Heart left ventricle (tissue), 16 donors: ENCODE data around the gene FUT2. TPM values are rescaled to one million over a fixed set of nuclear protein-coding genes. Genes with fewer than 3 reads are reported as not detected.
A peak's percentile ranks its signal among the peaks of the same experiment; 100 is the strongest.

Experiments used
- ATAC-seq, 4 donors: fragments of 200-7000 bp; cut with Tn5 transposase; one replicate each; pipeline ENCODE4 v1.9.1; 2020 to 2022; ENCODE audit warnings: moderate library complexity in 4 of 4, mild to moderate bottlenecking in 3 of 4, moderate number of reproducible peaks in 1 of 4
- DNase-seq, 5 donors: peaks; one replicate each; pipeline ENCODE4 v3.0.0-alpha.2; 2020
- H3K27ac ChIP-seq, 12 donors: fragments of 200-600 bp; sonication (generic) in 4 of 12; one replicate each; pipeline versions ENCODE4 v1.5.0 to v1.8.0; 2016 to 2022; ENCODE audit warnings: mild to moderate bottlenecking in 2 of 12
- H3K27me3 ChIP-seq, 9 donors: fragments of 200-600 bp; sonication (generic) in 2 of 9; one replicate each; pipeline versions ENCODE4 v1.5.1 to v1.8.0; 2016 to 2022; ENCODE audit warnings: mild to moderate bottlenecking in 3 of 9
- H3K36me3 ChIP-seq, 9 donors: fragments of 200-600 bp; sonication (generic) in 2 of 9; one replicate each; pipeline versions ENCODE4 v1.5.0 to v1.8.0; 2018 to 2022; ENCODE audit warnings: mild to moderate bottlenecking in 2 of 9
- H3K4me1 ChIP-seq, 12 donors: fragments of 200-600 bp; sonication (generic) in 4 of 12; one replicate each; pipeline versions ENCODE4 v1.5.0 to v1.8.0; 2016 to 2022; ENCODE audit warnings: mild to moderate bottlenecking in 3 of 12
- H3K4me3 ChIP-seq, 12 donors: fragments of 200-600 bp; sonication (generic) in 4 of 12; one replicate each; pipeline versions ENCODE4 v1.5.0 to v1.8.0; 2017 to 2022; ENCODE audit warnings: mild to moderate bottlenecking in 9 of 12, moderate library complexity in 4 of 12
- H3K9me3 ChIP-seq, 12 donors: fragments of 200-600 bp; sonication (generic) in 4 of 12; one replicate each; pipeline versions ENCODE4 v1.5.0 to v1.8.0; 2016 to 2022; ENCODE audit warnings: mild to moderate bottlenecking in 1 of 12
- POLR2A ChIP-seq, 2 donors: fragments of 450-650 bp; IDR thresholded peaks; one replicate each; pipeline ENCODE4 v1.6.1; 2017; ENCODE audit warnings: antibody characterized with exemption in 2 of 2, mild to moderate bottlenecking in 2 of 2, moderate library complexity in 2 of 2
- WGBS, 4 donors: extraction: QIAGEN DNeasy Blood & Tissue Kit in 2 of 4; methylation state at CpG; one replicate each; pipeline versions ENCODE4 v1.1.5 to v1.1.7; 2013 to 2018; 5-methylcytosine and 5-hydroxymethylcytosine counted together
- intact Hi-C, 10 donors: fragments of 100-400 bp; cut with DNase I; formaldehyde crosslinking; loops; one replicate each; pipeline versions ENCODE4 v1.11.1 to v1.14.2; 2022
- polyA plus RNA-seq, 2 donors: library from polyadenylated mRNA; stranded (reverse); fragments of 200-250 nt; gene quantifications; one replicate each; pipeline ENCODE4 v1.2.3, GENCODE V29; 2013
- total RNA-seq, 9 donors: library from RNA; depleted of rRNA in 2 of 9; stranded (reverse); fragments of >200 nt in 2 of 9; fragmentation: NEBNext Ultra II Directional in 3 of 9; extraction: Animal tissue kit (Norgen Biotek cat#: 25700) in 3 of 9; gene quantifications; one replicate each; pipeline versions ENCODE4 v1.1.0 to v1.2.4, GENCODE V29; 2016 to 2023
- TF ChIP-seq, protein P1 (sequence below), 12 donors: fragments of 200-600 bp; sonication (generic) in 4 of 12; IDR thresholded peaks; one replicate each; pipeline versions ENCODE4 v1.5.0 to v1.8.0; 2018 to 2022; ENCODE audit warnings: antibody characterized with exemption in 12 of 12, mild to moderate bottlenecking in 5 of 12
- donor health status: ischemic (EF 13 %, LVEDD 7.1; RV severe dilation, severe dysfunction).
- donor health status: healthy with polysubstance abuse.
- donor health status: DM: no; HTN: yes; CAD: no.
- donor health status: DM: no; HTN: no; CAD: no.
- donor health status: ischemic (EF 25% LVEDD 6.9; RV normal size, moderate dysfunction).
- donor health status: ischemic (EF 25% LVEDD 5.7; RV mildly dilated, moderate dysfunction).
- donor health status: healthy.
- donor health status: DM: yes; HTN: yes; CAD: no.
- donor health status: ischemic (EF 35%, LVEDD 5.7; RV mildly dilated, moderate dysfunction).
- donor health status: nonischemic (EF 11% LVEDD 7.7; RV severe dilation, severe dysfunction).
- donor health status: DM: yes; HTN: yes; CAD: no.
- donor health status: PGD.
- donor health status: ischemic (EF 29% LVEDD 5.4; RV normal size, mild dysfunction).
- donor health status: nonischemic (EF 23%, LVEDD 6.1; RV moderate dilation, normal function).

Gene FUT2
- total and polyA plus RNA-seq, 11 donors = 0.14 to 0.19 TPM; not detected in 9

- Histone ChIP-seq H3K9me3 (no peaks in the 10 kb centered on the region), H3K4me1 (peaks cover 0 to 34% (median 15%) of the 10 kb centered on the region in 12 donors), H3K27ac (peak overlapping the region; percentile 82 to 99 (median 90)), H3K4me3 (peak overlapping the region; percentile 30 to 95 (median 70)), H3K27me3 (peaks cover 0 to 11% (median 0%) of the 10 kb centered on the region in 9 donors), H3K36me3 (peaks cover 0 to 10% (median 0%) of the 10 kb centered on the region in 9 donors)
- ATAC-seq = no peak
- DNase-seq = peak in 3 of 5 donors; percentile 22 to 65 (median 34)
- TF ChIP-seq, protein P1, sequence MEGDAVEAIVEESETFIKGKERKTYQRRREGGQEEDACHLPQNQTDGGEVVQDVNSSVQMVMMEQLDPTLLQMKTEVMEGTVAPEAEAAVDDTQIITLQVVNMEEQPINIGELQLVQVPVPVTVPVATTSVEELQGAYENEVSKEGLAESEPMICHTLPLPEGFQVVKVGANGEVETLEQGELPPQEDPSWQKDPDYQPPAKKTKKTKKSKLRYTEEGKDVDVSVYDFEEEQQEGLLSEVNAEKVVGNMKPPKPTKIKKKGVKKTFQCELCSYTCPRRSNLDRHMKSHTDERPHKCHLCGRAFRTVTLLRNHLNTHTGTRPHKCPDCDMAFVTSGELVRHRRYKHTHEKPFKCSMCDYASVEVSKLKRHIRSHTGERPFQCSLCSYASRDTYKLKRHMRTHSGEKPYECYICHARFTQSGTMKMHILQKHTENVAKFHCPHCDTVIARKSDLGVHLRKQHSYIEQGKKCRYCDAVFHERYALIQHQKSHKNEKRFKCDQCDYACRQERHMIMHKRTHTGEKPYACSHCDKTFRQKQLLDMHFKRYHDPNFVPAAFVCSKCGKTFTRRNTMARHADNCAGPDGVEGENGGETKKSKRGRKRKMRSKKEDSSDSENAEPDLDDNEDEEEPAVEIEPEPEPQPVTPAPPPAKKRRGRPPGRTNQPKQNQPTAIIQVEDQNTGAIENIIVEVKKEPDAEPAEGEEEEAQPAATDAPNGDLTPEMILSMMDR (IDR thresholded peaks at IDR 0.05) = no peak
- no peak for TF ChIP-seq POLR2A (IDR thresholded peaks at IDR 0.05)
- intact Hi-C loops = loop anchor here in 8 of 10 donors (2.0 to 10.0 kb wide), 3 partner anchors 62 to 65 kb away; partner anchors contain the start of gene NTN5 (in 5 of the 8)
- 8 to 24% (median 13%) methylated on average over 20 to 51 of the region's 51 CpGs for WGBS, 4 donors
Observed at GRCh38 chr19:48739404-48740163, 43.8 kb downstream of the FUT2 start.

- peaks cover 0 to 11% (median 0%) of the 10 kb centered on the region in 9 donors for H3K27me3 ChIP-seq
- TF ChIP-seq, protein P1 (IDR thresholded peaks at IDR 0.05) = no peak
- peak in 1 of 2 donors; percentile 83 for TF ChIP-seq POLR2A (IDR thresholded peaks at IDR 0.05)
- H3K27ac ChIP-seq = peak within 1 kb of the TSS; percentile 82 to 99 (median 90)
- H3K9me3 ChIP-seq = no peaks in the 10 kb centered on the region
- H3K4me3 ChIP-seq = peak within 1 kb of the TSS; percentile 30 to 95 (median 70)
- H3K4me1 ChIP-seq = peaks cover 0 to 34% (median 15%) of the 10 kb centered on the region in 12 donors
- WGBS, 4 donors = 48 to 61% (median 50%) methylated on average over 26 to 27 of the region's 27 CpGs
- ATAC-seq (peak; percentile 25 to 83 (median 64)), DNase-seq (peak; percentile 81 to 86 (median 84))
- H3K36me3 ChIP-seq = peaks cover 0 to 6% (median 0%) of the 10 kb centered on the region in 9 donors
- intact Hi-C loops = no loop called here
Observed at GRCh38 chr19:48740164-48740972, 44.6 kb downstream of the FUT2 start, which contains the start of gene RASIP1. Gene RASIP1 (minus strand): TSS chr19:48740610. CDS start chr19:48740282, 328 bp downstream.

DNA sequence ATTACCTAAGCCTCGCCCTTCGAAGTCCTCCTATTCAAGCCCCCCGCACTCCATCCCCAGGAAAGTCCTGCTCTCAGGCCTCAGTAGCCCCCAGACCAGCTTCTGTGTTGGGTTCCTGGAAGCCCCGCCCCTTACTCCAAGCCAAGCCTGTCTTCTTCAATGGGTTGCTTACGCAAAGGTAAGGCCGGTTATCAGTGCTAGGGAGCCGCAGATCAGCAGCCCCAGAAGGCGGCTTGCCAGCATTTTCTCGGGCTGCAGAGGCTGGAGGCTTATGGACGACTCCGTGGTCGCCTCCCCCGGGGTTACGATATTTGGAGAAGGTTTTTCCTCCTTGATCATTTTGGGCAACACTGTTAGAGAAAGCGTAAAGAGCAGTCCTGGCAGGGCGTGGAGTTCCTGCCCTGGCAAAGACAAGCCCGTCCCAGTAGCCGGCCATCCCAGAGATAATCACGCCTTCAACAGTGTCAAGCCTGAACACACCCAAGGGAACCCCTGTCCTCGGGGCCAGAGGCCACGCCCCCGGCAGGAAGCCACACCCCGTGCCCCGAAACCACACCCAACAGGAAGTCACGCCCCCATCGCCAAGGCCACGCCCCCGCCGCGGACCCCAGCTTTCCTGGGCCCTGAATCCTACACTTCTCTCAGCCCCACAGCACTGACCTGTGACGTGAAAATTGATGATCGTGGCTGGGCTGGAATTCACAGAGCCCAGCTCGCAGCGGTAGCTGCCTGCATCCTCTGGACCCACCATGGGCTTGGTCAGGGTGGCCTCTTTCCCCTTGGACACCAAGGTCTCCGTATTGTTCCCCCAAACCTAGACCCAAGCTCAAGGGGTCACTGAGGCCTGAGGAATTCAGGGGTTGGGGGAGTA is 45.6 kb downstream of the FUT2 start:
- peak overlapping the region in 10 of 12 donors; percentile 60 to 95 (median 74) for H3K4me3 ChIP-seq
- WGBS, 4 donors = 27 to 42% (median 32%) methylated on average over 27 to 35 of the region's 35 CpGs

More for the DNA sequence above, 45.6 kb downstream of the FUT2 start:
- H3K36me3 ChIP-seq = peaks cover 0 to 6% (median 0%) of the 10 kb centered on the region in 9 donors
- peaks cover 0 to 36% (median 16%) of the 10 kb centered on the region in 12 donors for H3K4me1 ChIP-seq
- no peaks in the 10 kb centered on the region for H3K9me3 ChIP-seq
- peaks cover 0 to 19% (median 0%) of the 10 kb centered on the region in 9 donors for H3K27me3 ChIP-seq
- peak overlapping the region; percentile 82 to 99 (median 90) for H3K27ac ChIP-seq
- DNase-seq = peak; percentile 65 to 87 (median 71)
- peak in 1 of 2 donors; percentile 60 for TF ChIP-seq POLR2A (IDR thresholded peaks at IDR 0.05)
- TF ChIP-seq, protein P1 (IDR thresholded peaks at IDR 0.05) = no peak
- peak; percentile 16 to 71 (median 32) for ATAC-seq
- intact Hi-C loops = no loop called here
